Measurements from ENCODE around the gene DUOX2. TPM values are rescaled to one million over a fixed set of nuclear protein-coding genes. Genes with fewer than 3 reads are reported as not detected.

DUOX2 gene
- total RNA-seq, 1 experiment from 2014 or later, result 0.99 TPM

- no TSS peak for BruUV-seq (replicated peaks)
- Histone ChIP-seq H3K9me3 (ENCODE audit: low read depth, low read length, poor library complexity, severe bottlenecking) (no peaks in the 10 kb centered on the region), H3K36me3 (ENCODE audit: insufficient read depth, low read length, poor library complexity, severe bottlenecking) (no peaks in the 10 kb centered on the region), H3K27me3 (replicated peaks; ENCODE audit: insufficient read depth, low read depth, low read length, poor library complexity) (no peaks in the 10 kb centered on the region), H3K27ac (ENCODE audit: low read depth, low read length, poor library complexity, severe bottlenecking) (no peak overlapping the region), H3K4me3 (ENCODE audit: low read depth, low read length, poor library complexity, severe bottlenecking) (no peak overlapping the region), H3K4me1 (ENCODE audit: insufficient read depth, low read length, poor library complexity, severe bottlenecking) (no peaks in the 10 kb centered on the region)
- POLR2A ChIA-PET (ENCODE audit: low non-redundant PET), result no interaction called here
- no peak for TF ChIP-seq EZH2 (IDR thresholded peaks at IDR 0.05; ENCODE audit: borderline replicate concordance, low read depth, low read length, poor library complexity, severe bottlenecking)
- TF ChIP-seq CTCF (conservative IDR thresholded peaks at IDR 0.05; ENCODE audit: low read depth, low read length), result no peak
- intact Hi-C loops (cut with micrococcal nuclease; ENCODE audit: unreplicated experiment), result no loop called here
- CTCF ChIA-PET, result no interaction called here
- no peak for DNase-seq (ENCODE audit: low spot score)
Measured at GRCh38 chr15:45101749-45102148, 12.2 kb downstream of the DUOX2 start.

GRCh38 chr15:45100884-45101625 lies 12.9 kb downstream of the DUOX2 start:
- ChIA-PET CTCF (no interaction called here), POLR2A (ENCODE audit: low non-redundant PET) (no interaction called here)
- no peaks in the 10 kb centered on the region for H3K27me3 ChIP-seq (replicated peaks; ENCODE audit: insufficient read depth, low read depth, low read length, poor library complexity)
- intact Hi-C loops (cut with micrococcal nuclease; ENCODE audit: unreplicated experiment), result no loop called here
- H3K36me3 ChIP-seq (ENCODE audit: insufficient read depth, low read length, poor library complexity, severe bottlenecking), result no peaks in the 10 kb centered on the region
- H3K27ac ChIP-seq (ENCODE audit: low read depth, low read length, poor library complexity, severe bottlenecking), result no peak overlapping the region
- no peak for DNase-seq (ENCODE audit: low spot score)
- no peaks in the 10 kb centered on the region for H3K4me1 ChIP-seq (ENCODE audit: insufficient read depth, low read length, poor library complexity, severe bottlenecking)
- no TSS peak for BruUV-seq (replicated peaks)
- TF ChIP-seq CTCF (conservative IDR thresholded peaks at IDR 0.05; ENCODE audit: low read depth, low read length) (no peak), EZH2 (IDR thresholded peaks at IDR 0.05; ENCODE audit: borderline replicate concordance, low read depth, low read length, poor library complexity, severe bottlenecking) (no peak)
- no peak overlapping the region for H3K4me3 ChIP-seq (ENCODE audit: low read depth, low read length, poor library complexity, severe bottlenecking)
- no peaks in the 10 kb centered on the region for H3K9me3 ChIP-seq (ENCODE audit: low read depth, low read length, poor library complexity, severe bottlenecking)

GRCh38 chr15:45099549-45100165 lies 14.3 kb downstream of the DUOX2 start:
- no peak for TF ChIP-seq EZH2 (IDR thresholded peaks at IDR 0.05; ENCODE audit: borderline replicate concordance, low read depth, low read length, poor library complexity, severe bottlenecking)
- TF ChIP-seq CTCF (conservative IDR thresholded peaks at IDR 0.05; ENCODE audit: low read depth, low read length), result no peak
- Histone ChIP-seq H3K27me3 (replicated peaks; ENCODE audit: insufficient read depth, low read depth, low read length, poor library complexity) (no peaks in the 10 kb centered on the region), H3K4me1 (ENCODE audit: insufficient read depth, low read length, poor library complexity, severe bottlenecking) (no peaks in the 10 kb centered on the region), H3K4me3 (ENCODE audit: low read depth, low read length, poor library complexity, severe bottlenecking) (no peak overlapping the region), H3K27ac (ENCODE audit: low read depth, low read length, poor library complexity, severe bottlenecking) (no peak overlapping the region), H3K36me3 (ENCODE audit: insufficient read depth, low read length, poor library complexity, severe bottlenecking) (no peaks in the 10 kb centered on the region), H3K9me3 (ENCODE audit: low read depth, low read length, poor library complexity, severe bottlenecking) (no peaks in the 10 kb centered on the region)
- no TSS peak for BruUV-seq (replicated peaks)
- intact Hi-C loops (cut with micrococcal nuclease; ENCODE audit: unreplicated experiment), result no loop called here
- ChIA-PET CTCF (no interaction called here), POLR2A (ENCODE audit: low non-redundant PET) (no interaction called here)
- DNase-seq (ENCODE audit: low spot score), result no peak
